Right ventricle myocardium inferior (tissue), 1 donor: Measurements from ENCODE around the gene NOX5. TPM values are rescaled to one million over a fixed set of nuclear protein-coding genes. Genes with fewer than 3 reads are reported as not detected.
A peak's percentile ranks its signal among the peaks of the same experiment; 100 is the strongest.
"Not testable (repeated sequence)": the region's sequence is repeated elsewhere in the genome, so short reads cannot be mapped to it uniquely, and the experiment has no call there.

ENCODE experiments used
- ATAC-seq: fragments of 200-7000 bp; cut with Tn5 transposase; one replicate; pipeline ENCODE4 v1.9.1; 2020; ENCODE audit warnings: mild to moderate bottlenecking, moderate library complexity
- DNase-seq: peaks from one replicate; pipeline ENCODE4 v3.0.0; 2021; ENCODE audit errors: missing footprints
- intact Hi-C: fragments of 100-400 bp; cut with DNase I; formaldehyde crosslinking; loops from one replicate; pipeline ENCODE4 v1.11.0; 2022
- total RNA-seq: library from RNA; stranded (reverse); fragmentation: NEBNext Ultra II Directional; extraction: Animal tissue kit (Norgen Biotek cat#: 25700); gene quantifications from one replicate; pipeline ENCODE4 v1.2.1, GENCODE V29; 2021
- donor health status: DM: no; HTN: yes; CAD: no; lungs with severe emphysema.

Gene NOX5
- total RNA-seq, 1 donor from 2014 or later = not detected

GRCh38 chr15:69038508-69038907 lies 24.0 kb downstream of the NOX5 start:
- peak; percentile 26 for DNase-seq
- no peak for ATAC-seq
- intact Hi-C loops = no loop called here

- intact Hi-C loops = no loop called here
- DNase-seq (peak; percentile 27), ATAC-seq (no peak)
These were observed 25.2 kb downstream of the NOX5 start for GRCh38 chr15:69039516-69040225.

- DNase-seq = peak; percentile 15
- intact Hi-C loops = no loop called here
- ATAC-seq = no peak
These were observed 28.0 kb downstream of the NOX5 start for GRCh38 chr15:69042531-69042930.

DNA sequence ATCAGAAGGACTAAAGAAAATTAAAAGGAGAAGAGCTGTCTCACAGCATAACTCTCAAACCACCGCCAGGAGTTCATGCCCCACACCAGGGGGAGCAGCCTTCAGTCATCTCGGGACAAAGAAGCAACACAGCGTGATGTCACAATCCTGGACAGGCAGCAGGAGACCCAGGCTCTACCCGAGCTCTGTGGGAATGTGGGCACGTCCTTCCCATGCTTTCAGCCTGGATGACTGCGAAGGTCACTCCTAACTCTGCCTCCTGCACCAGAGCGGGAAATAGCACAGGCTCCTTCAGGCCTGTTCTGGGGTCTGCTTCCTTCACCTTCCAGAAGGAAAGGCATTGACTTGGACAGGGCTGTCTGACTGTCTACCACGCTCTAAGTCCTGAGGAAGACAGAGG lies 31.3 kb downstream of the NOX5 start:
- DNase-seq (no peak), ATAC-seq (peak; percentile 39)
- intact Hi-C loops = no loop called here

- no peak for ATAC-seq
- intact Hi-C loops = no loop called here
These were observed 32.3 kb downstream of the NOX5 start for GRCh38 chr15:69046781-69047180.

GRCh38 chr15:69049976-69050375 lies 35.5 kb downstream of the NOX5 start:
- ATAC-seq (no peak), DNase-seq (no peak)
- intact Hi-C loops = no loop called here

More at GRCh38 chr15:69046781-69047180, 32.3 kb downstream of the NOX5 start:
- no peak for DNase-seq

GRCh38 chr15:69055251-69055650 lies 40.8 kb downstream of the NOX5 start:
- ATAC-seq (no peak), DNase-seq (no peak)
- intact Hi-C loops = no loop called here

GRCh38 chr15:69056365-69056764 lies 41.9 kb downstream of the NOX5 start:
- intact Hi-C loops = no loop called here
- DNase-seq = no peak
- no peak for ATAC-seq

- ATAC-seq (peak; percentile 78), DNase-seq (peak; percentile 89)
- intact Hi-C loops = loop anchor here (1.0 kb wide), 3 partner anchors 166 to 335 kb away; no protein-coding TSS in a partner anchor
These were observed 44.5 kb downstream of the NOX5 start for GRCh38 chr15:69058830-69059556.

GRCh38 chr15:69059557-69059943 lies 45.1 kb downstream of the NOX5 start:
- DNase-seq = no peak
- intact Hi-C loops = loop anchor here (1.0 kb wide), 3 partner anchors 166 to 335 kb away; no protein-coding TSS in a partner anchor
- peak; percentile 2 for ATAC-seq

GRCh38 chr15:69060041-69060481 lies 45.6 kb downstream of the NOX5 start:
- DNase-seq = peak; percentile 74
- intact Hi-C loops = loop anchor here (1.0 kb wide), 1 partner anchor 100 kb away; the partner anchor contains the start of gene GLCE
- ATAC-seq = peak; percentile 89

- no peak for ATAC-seq
- intact Hi-C loops = loop anchor here (1.0 kb wide), 1 partner anchor 100 kb away; the partner anchor contains the start of gene GLCE
- DNase-seq = no peak
These were observed 46.2 kb downstream of the NOX5 start for GRCh38 chr15:69060744-69061143.

- intact Hi-C loops = no loop called here
- no peak for ATAC-seq
These were observed 46.9 kb downstream of the NOX5 start for GRCh38 chr15:69061414-69061842.

DNA sequence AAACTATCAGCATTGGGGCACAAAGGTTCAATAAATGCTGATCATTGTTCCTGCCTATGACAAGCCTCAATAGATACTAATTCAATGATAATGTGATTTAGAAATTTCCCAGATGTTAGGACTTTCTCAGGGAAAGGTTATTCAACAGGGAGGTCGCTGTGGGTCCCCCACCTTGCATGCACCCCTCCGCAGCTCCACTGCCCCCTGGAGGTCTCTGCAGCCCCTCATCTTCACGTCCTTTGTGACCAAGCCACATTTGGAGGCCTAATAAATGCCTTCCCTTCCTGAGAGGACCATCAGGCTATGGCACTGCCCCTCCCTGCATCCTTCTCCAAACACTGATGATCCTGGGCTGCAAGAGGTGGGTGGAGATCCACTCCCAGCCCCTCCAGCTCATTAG lies 50.2 kb downstream of the NOX5 start:
- DNase-seq = no peak
- intact Hi-C loops = no loop called here
- no peak for ATAC-seq

More at GRCh38 chr15:69061414-69061842, 46.9 kb downstream of the NOX5 start:
- DNase-seq = no peak

GRCh38 chr15:69066007-69066995 lies 51.8 kb downstream of the NOX5 start:
- DNase-seq (no peak), ATAC-seq (no peak)
- intact Hi-C loops = no loop called here

DNA sequence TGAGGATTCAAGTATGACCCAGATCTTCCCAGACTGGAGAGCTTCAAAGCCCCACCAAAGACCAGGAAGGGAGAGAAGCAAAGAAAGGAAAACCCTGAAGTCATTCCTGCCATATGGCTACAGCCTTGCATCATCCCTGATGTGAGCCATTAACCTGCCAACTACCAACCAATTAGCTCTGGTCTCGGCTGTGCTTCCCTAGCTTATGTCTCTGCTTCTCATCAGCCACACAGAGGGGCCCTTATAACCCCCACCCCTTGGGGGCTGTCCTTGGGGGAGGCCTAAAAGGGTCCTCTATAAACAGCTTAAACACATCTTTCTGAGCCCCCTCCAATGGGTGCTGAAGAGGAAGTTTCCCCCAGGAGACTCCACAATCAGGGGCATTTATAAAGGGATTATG lies 52.8 kb downstream of the NOX5 start:
- intact Hi-C loops = no loop called here
- DNase-seq = no peak
- ATAC-seq = no peak

GRCh38 chr15:69068157-69068556 lies 53.7 kb downstream of the NOX5 start:
- intact Hi-C loops = no loop called here
- ATAC-seq = no peak
- DNase-seq = no peak

GRCh38 chr15:69069290-69069689 lies 54.8 kb downstream of the NOX5 start:
- DNase-seq, ATAC-seq, intact Hi-C loops: not testable (repeated sequence)

- intact Hi-C loops = no loop called here
- DNase-seq (no peak), ATAC-seq (no peak)
These were observed 55.5 kb downstream of the NOX5 start for GRCh38 chr15:69069996-69070395.
